Middle frontal gyrus (tissue), 1 donor: ENCODE results near the gene POMC.
"Not testable (repeated sequence)": the region's sequence is repeated elsewhere in the genome, so short reads cannot be mapped to it uniquely, and the experiment has no call there.

Experiments
- DNase-seq: peaks from one replicate; pipeline ENCODE4 v3.0.0-alpha.2; 2015; ENCODE audit warnings: low spot score; ENCODE audit errors: extremely low spot score

Gene POMC

DNA sequence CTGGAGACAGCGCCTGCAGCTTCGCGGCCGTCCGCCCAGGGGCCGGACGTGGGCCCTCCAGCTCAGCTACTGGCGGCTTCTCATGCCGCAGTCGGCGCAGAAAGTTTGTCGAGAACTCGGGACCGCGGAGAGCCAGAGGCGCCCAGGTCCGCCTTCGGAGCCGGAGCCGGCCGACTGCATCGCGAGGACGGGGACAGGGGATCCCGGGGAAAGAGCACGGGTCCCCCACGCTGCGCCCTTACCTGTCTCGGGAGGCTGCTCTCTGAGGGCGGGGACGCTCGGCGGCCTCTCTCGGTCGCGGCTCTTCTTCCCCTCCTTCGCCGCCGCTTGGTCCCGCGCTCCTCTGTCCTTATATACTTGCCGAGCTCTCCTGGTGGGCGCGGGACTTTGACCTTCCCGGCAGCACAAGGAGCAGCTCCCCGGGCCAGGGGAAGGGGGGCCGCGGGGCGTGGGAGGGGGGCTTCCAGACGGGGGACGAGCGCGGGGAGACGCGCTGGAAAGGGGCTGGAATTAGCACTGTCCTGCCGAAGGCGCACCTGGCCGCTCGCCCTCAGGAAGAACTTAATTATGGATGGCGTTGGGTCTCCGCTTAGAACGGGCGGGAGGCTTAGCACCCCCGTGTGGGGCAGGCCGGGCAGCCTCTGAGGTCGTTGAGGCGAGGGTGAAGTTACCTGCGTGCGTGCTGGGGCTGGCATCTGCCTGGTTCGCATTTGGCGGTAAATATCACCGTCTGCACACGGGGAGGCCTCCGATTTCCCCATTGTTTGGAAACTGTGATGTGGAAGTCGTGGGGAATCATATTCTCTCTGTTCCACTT is at the start of gene POMC:
Gene POMC, minus strand, starts transcription at position 325 of the 817 bp plus-strand sequence. CDS start 3,808 bp downstream, outside the sequence.
- no peak for DNase-seq

GRCh38 chr2:25218100-25218499 is 49.7 kb upstream of the POMC start:
- no peak for DNase-seq

DNA sequence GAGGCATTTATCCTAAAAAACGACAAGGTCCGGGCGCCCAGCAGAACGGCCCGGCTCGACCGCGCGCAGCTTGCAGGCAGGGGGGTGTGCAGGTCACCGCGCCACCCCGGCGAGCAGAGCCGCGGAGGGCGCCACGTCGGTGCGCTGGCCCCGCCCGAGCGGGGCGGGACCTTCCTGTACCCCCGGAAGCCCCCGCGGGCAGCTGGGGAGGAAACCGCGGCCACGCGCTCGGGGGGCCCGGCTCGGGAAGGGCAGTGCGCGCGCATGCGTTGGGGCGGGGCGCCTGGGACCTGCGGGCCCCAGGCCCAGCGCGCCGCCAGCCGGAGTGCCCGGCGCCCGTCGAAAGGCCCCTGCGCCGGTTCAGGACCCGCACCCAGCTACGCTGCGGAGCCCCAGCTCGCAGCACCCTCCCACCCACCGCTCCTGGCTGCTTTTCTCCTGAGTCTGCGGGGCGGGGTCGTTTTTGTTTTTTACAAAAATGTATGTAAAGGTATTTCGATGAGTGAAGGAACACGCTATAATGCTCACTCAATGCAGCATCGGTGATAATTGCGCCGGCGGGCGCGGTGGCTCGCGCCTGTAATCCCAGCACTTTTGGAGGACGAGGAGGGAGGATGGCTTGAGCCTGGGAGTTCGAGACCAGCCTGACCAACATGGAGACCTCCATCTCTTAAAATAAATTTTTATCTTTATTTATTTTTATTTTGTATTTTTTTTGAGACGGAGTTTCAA is 47.7 kb upstream of the POMC start:
- DNase-seq: no peak

- DNase-seq: no peak
Observed at GRCh38 chr2:25215232-25215631, 46.9 kb upstream of the POMC start.

- no peak for DNase-seq
Observed at GRCh38 chr2:25213229-25213628, 44.8 kb upstream of the POMC start.

DNA sequence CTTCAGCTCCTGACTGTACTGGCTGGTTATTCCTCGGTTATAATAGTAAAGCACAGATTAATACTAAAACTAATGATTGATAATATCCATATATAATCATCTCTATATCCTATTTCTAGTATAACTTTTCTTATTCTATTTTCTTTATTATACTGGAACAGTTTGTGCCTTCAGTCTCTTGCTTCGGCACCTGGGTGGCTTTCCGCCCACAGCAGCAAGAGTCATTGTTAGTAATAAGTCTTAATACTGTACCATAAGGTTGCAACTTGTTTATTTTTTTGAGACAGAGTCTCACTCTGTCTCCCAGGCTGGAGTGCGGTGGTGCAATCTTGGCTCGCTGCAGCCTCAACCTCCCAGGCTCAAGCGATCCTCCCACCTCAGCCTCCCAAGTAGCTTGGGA is 42.5 kb upstream of the POMC start:
- not testable (repeated sequence) for DNase-seq

DNA sequence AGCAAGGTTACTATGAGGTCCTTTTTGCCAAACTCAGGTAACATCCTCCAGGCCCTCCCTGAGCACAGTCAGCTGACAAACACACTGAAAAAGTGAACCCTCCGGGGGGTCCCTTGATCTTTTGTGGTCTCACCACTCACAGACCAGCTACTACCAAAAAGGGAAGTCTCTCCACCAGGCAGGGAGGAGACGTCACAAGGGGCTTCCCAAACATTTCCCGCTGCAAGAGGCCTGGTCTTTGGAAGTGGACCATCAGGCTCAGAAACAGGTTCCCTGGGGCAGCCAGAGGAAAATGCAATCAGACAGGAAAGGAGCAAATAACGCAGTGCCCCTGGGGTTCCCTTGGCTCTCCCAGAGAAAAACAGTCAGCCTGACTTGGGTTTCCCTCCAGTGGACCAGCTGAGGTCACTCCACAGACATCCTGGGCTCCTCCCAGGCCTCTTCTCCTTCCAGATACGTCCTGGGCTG is 38.7 kb upstream of the POMC start:
- DNase-seq: no peak

GRCh38 chr2:25204190-25204838 is 35.9 kb upstream of the POMC start:
- no peak for DNase-seq

GRCh38 chr2:25202275-25202674 is 33.9 kb upstream of the POMC start:
- no peak for DNase-seq

- DNase-seq: no peak
Observed at GRCh38 chr2:25201794-25202193, 33.4 kb upstream of the POMC start.

- no peak for DNase-seq
Observed at GRCh38 chr2:25201265-25201664, 32.9 kb upstream of the POMC start.

DNA sequence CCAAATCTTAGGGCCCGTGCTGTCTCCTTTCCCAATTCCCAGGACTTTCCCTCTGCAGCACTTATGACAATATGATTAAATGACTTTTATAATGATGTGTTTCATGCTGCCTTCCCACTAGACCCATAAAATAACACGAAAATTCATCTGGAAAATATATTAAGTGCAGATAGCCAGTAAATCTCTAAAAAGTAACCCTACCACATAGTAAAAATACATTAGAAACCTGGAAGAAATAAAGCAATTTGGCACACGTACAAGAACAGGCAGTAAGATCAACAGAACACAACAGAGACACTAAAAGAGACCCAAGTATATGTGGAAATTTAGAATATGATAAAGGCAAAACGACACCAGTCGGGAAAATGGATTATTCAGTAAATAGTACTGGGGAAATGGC is 30.2 kb upstream of the POMC start:
- DNase-seq: no peak

DNA sequence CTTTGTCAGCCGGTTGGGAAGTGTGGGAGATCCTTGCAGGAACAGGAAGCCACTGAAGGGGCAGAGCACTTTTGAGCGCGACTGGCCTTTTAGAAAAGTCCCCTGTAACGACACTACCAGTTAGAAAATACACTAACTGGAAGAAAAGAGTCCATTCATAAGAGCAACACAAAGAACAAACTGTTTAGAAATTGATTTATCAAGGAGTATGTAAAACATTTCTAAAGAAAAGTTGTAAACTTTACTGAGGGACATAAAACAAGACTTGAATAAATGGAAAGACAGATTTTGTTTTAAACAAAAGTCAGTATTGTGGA is 29.8 kb upstream of the POMC start:
- DNase-seq: no peak

DNA sequence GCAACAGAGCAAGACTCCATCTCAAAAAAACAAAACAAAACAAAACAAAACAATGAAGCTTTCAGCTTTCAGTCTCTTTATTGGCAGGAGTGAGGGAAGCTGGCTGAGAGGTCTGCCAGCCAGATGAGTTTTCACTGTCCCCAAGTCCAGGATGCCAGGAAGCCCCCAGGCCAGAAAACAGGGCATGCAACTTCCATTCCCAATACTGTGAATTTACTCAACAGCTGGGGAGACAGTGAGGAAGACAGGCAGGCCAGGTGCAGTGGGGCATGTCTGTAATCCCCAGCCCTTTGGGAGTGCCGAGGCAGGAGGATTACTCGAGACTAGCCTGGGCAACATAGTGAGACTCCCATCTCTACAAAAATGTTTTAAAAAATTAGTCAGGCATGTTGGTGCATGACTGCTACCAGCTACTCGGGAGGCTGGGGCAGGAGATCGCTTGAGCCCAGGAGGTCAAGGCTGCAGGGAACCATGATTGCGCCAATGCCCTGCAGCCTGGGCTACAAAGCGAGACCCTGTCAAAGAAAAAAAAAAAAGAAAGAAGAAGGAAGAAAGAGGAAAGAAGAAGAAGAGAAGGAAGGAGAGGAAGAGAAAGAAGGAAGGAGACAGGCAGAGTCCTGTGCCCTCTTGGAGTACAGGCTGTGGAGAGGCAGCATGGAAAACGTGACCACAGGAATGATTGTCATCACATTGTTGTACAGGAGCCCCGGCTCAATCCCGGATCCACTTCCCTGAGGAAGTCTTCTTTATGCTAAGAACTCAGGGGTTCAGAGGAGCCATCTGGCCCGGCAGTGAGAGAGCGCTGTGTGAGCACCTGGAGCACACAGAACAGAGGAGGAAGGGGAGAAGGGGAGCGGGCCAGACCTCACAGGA is 29.2 kb upstream of the POMC start:
- no peak for DNase-seq

DNA sequence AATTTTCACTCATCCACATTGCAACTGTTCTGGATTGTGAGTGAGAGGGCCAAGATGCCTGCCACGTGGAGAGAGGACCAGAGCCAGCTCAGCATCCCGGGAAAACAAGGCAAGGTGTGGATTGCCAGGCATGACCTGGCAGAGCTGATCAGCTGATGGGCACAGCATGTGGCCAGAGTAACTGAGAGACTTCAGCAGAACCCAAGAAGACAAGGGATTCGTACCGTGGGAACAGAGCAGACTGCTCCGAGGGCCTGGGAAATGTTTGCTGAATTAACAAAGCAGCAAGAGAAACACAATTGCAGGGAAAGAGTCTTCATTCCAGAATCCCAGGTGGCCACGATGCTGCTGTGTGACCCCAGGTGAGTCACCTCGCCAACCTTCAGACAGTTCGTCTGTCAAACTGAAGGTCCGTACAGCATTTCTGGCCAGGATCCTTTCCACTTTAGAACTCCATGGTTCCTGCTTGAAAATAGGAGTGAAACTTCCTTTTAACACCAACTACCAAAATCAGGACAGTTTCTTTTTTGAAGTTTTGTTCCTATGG is 26.3 kb upstream of the POMC start:
- no peak for DNase-seq

DNA sequence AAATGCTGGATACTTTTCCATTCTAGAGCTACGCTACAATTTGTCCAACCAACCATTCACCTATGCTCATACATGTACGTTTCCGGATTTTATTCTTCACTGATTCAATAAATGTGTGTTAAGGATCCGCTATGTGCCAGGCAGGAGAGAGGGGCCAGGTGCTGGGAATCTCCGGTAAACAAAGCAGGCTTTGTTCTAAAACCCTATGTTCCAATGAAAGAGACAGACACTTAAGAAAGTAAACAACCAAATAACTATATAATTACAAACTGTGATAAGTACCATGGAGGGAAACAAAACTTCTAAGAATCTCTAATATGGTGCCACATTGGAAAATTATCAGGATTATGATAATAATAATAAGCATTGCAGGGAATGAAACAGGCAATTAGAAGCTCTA is 22.2 kb upstream of the POMC start:
- no peak for DNase-seq

- DNase-seq: no peak
Observed at GRCh38 chr2:25188405-25188804, 20.0 kb upstream of the POMC start.

DNA sequence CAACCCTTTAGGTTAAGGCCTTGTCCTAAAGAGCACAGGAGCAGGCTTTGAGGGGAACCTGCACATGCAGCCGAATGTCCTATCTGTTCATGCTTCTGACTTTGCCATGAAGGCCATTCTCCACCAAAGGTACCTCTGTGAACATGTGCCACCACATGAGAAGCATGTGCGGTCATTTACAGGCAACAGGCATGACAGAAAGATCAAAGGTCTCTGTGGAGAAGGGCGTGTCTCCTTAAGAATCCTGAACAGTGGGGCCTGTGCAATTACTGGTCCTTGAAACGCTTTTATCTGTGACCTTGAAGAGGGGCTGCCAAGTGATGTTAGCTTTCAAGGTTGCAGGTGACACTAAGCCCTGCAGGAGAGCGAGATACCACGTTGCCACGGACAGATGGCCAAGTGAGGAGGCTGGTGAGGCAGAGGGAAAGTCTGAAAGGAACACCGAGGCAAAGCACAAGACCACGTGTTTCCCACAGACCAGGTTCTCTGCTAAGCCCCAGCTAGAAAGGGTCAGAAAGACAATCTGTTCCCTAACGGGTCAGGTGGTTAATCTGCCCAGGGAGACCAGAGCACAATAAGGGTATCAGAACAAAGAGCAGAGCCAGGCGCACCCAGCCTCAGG is 19.5 kb upstream of the POMC start:
- no peak for DNase-seq

- no peak for DNase-seq
Observed at GRCh38 chr2:25184254-25184653, 15.9 kb upstream of the POMC start.

- no peak for DNase-seq
Observed at GRCh38 chr2:25178976-25179375, 10.6 kb upstream of the POMC start.

DNA sequence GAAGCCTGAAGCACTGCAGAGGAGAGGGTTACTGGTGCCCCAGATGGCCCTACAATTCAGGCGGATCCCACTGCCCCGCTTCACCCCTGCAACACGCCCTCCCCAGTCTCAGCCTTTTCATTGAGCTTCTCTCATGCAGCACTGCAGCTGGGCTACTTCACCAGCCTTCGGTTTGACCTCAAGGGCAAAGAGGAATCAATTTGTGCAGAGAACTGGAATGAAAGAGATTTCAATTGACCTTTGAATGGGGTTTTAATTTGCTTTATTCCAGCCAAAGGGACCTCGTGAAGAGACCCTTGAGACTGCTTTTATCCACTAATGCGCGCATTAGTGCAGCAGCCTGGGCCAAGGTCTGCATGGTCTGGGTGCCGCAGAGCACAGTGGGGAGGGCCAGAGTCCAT is 8.8 kb upstream of the POMC start:
- DNase-seq: no peak
